ENCODE results near the gene DACT1.

DNA sequence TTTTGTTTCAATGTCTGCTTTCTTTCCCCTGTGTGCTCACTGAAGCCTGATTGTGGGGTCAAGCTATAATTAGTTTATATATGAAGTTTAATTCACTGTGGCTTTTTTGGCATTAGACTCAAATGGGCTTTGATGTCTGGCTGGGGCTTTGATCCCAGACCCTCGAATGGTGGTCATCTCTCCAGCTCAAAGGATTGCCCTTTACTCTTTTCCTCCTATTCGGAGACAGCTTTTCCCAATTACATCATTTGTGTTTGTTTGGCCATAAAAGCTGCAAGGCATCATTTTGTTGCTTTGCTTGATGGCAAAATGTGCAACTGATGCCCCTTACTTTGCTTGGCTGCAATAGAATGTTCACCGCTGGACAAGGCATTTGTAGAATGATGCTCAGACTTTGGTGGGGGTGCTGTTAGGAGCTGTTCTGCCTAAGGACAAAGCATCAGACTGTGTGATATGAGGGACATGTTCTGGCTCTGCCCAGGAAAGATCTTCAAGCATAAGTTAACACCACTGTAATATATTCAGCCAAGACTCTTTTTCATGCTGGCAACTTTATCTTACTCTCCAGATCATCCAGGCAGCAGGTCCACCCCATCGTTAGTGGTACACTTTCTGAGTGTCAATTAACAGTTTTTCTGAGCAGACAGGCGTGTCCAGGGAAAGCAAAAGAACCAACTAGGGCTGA, 3.2 kb upstream of the DACT1 start:
- TF ChIP-seq EZH2 (IDR thresholded peaks at IDR 0.05; ENCODE audit: insufficient read depth, poor library complexity, severe bottlenecking) (no peak), EZH2phosphoT487 (IDR thresholded peaks at IDR 0.05; ENCODE audit: insufficient read depth, low read depth) (no peak)
